ENCODE measurements around the gene CNIH3. TPM values are rescaled to one million over a fixed set of nuclear protein-coding genes. Genes with fewer than 3 reads are reported as not detected.

Gene CNIH3
- total RNA-seq, 1 donor from 2014 or later, result 1.5 TPM

GRCh38 chr1:224641030-224641429, 24.9 kb downstream of the CNIH3 start:
- peak in 1 of 2 donors; percentile 27 for DNase-seq (ENCODE audit: low read depth in 2 of 2)

GRCh38 chr1:224643653-224644052, 27.5 kb downstream of the CNIH3 start:
- no peak for DNase-seq (ENCODE audit: low read depth in 2 of 2)

GRCh38 chr1:224644553-224645154, 28.5 kb downstream of the CNIH3 start:
- peak; percentile 17 to 44 for DNase-seq (ENCODE audit: low read depth in 2 of 2)

DNA sequence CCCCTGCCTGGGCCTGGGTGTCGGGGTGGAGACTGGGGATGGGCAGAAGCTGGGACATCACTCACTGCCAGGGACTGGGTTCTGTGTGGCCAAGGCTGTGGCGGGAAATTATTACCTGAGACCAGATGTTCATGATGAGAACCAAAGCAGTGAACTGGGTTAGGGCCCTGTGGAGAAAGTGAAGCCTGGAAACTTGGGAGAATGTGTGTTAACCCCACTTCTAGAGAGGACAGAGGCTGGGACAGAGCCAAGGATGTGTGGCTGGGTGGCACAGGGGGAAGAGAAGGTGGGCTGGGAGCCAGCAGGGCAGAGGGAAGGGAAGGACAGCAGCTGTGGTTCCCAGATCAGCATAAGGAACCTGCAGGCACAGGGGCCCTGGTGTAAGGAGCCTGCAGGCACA, 31.3 kb downstream of the CNIH3 start:
- no peak for DNase-seq (ENCODE audit: low read depth in 2 of 2)

- no peak for DNase-seq (ENCODE audit: low read depth in 2 of 2)
Measured at GRCh38 chr1:224650290-224650689, 34.2 kb downstream of the CNIH3 start.

DNA sequence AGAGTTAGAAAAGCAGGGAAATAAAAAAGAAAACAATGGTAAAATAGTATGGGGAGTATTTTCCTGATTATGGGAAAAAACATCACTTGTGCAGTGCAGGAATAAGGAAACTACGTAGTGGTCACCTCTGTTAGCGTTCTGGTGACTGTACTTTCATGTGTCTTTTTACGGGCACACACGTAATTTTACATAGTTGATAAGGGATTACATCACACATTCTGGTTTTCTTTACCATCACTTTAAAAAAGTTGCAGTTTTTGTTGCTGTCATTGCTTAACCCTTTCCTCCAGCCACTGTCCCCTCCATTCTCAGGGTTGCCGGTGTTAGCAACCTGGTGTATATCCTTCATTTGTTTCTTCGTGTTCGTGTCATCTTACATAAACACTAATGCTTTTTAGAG, 35.1 kb downstream of the CNIH3 start:
- no peak for DNase-seq (ENCODE audit: low read depth in 2 of 2)

DNA sequence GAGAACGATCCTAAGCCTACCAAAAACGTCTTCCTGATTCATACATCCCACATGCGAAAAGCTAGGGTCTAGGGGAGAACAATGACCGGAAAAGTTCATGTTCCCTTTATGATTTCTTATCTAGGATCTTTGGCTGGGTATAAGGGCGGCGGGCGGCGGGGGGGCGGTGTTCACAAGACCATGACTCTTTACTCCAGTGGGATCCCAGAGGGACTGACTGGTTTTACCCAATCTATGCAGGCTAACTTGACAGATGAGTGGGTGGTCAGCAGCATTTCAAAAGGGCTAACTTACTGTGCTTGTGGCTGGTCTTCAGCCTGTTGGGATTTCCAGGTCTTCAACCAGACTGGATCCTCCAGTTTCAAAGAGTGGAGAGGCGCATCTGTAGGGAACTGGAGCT, 40.3 kb downstream of the CNIH3 start:
- DNase-seq (ENCODE audit: low read depth in 2 of 2), result peak in 1 of 2 donors; percentile 7

GRCh38 chr1:224660074-224660473, 44.0 kb downstream of the CNIH3 start:
- no peak for DNase-seq (ENCODE audit: low read depth in 2 of 2)

- DNase-seq (ENCODE audit: low read depth in 2 of 2), result no peak
Measured at GRCh38 chr1:224662870-224663269, 46.8 kb downstream of the CNIH3 start.

- DNase-seq (ENCODE audit: low read depth in 2 of 2), result no peak
Measured at GRCh38 chr1:224665016-224665415, 48.9 kb downstream of the CNIH3 start.

DNA sequence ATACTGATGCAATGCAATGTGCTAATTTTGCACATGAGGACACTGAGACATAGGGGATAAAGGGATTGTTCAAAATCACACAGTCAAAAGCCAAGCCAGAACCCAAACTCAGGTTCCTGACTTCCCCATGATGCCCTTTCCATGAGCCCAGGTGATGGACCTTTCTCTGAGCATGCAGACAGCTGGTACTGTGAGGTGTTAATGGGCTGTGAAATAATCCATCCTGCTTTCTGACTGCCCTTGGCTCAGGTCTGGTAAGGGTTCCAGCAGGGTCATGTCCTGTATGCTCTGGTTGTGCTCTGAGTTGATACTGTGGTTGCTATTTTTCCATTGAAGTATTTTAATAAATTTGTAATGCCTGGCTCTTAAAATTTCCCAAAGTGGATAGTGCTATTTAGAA, 50.0 kb downstream of the CNIH3 start:
- DNase-seq (ENCODE audit: low read depth in 2 of 2), result no peak

DNA sequence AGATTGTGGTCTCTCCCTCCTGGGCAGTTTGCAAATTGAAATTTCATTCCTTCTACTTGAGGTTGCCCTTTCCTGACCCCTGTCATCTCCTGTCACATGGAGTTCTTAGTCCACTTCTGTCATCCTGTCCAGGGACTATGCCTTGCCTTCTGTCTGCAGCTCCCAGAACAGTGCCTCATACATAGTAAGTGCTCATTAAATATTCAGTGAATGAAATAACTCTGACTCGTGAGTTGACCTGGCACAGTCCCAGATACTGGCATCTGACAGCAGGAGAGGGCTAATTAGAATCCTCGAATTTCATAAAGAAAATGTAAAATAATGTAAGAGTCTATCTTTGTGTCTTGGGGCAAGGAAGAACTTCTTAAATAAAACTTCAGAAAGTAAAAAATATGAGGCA, 50.8 kb downstream of the CNIH3 start:
- no peak for DNase-seq (ENCODE audit: low read depth in 2 of 2)

GRCh38 chr1:224668984-224669383, 52.9 kb downstream of the CNIH3 start:
- DNase-seq (ENCODE audit: low read depth in 2 of 2), result no peak

GRCh38 chr1:224669403-224669802, 53.3 kb downstream of the CNIH3 start:
- no peak for DNase-seq (ENCODE audit: low read depth in 2 of 2)

DNA sequence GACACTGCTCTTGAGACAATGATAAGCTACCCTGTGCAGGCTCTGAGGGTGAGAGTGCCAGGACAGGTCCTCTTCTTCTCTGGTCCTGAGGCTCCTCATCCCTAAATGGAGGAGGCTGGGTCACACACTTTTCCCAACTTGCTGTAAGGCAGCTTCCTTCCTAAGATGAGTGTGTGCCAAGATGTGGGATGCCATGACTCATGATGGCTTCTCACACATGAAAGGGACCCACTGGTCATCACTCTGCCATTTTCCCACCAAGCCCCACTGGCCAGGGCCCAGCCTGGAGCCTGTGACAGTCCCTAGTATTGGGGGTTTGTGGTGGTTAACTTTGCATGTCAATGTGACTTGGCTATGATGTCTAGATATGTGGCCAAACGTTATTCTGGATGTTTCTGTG, 54.4 kb downstream of the CNIH3 start:
- DNase-seq (ENCODE audit: low read depth in 2 of 2), result no peak

- DNase-seq (ENCODE audit: low read depth in 2 of 2), result no peak
Measured at GRCh38 chr1:224671076-224671475, 55.0 kb downstream of the CNIH3 start.

DNA sequence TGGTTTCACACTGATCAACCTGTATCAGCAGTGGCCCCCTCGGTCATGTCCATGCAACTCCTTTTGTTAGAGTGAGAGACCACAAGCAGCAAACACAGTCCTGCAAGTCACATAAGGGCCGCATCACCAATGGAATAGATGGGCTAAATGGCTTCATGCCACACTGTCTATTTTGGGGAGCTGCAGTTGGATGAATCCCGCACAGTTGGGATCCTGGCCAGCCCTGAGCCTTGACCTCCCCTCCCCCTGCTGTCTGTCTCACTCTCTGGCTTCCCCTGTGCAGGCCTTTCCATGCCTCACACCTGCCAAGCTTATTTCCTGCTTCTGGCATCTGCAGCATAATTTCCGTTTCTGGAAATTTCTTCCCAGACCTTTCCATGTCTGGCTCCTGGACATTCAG, 57.0 kb downstream of the CNIH3 start:
- peak; percentile 21 to 34 for DNase-seq (ENCODE audit: low read depth in 2 of 2)

GRCh38 chr1:224675590-224675989, 59.5 kb downstream of the CNIH3 start:
- DNase-seq (ENCODE audit: low read depth in 2 of 2), result no peak

DNA sequence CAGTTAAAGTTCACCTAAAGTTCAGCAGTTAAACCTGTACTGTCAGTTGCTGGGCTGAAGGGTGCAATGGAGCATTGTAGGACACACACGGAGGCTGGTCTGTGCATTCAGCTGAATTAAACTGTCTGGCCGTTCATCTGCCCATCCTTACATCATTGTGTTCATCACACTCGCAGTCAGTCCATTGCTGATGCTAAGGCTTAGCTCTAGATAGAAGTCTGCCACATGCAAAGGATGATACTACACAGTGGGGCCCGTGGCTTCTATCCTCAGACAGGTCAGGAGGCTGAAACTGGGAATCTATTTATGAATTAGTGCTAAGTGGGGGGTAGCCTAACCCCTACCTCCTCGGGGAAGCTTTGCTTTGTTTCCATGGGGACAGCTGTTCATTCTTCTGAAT, 60.4 kb downstream of the CNIH3 start:
- no peak for DNase-seq (ENCODE audit: low read depth in 2 of 2)

DNA sequence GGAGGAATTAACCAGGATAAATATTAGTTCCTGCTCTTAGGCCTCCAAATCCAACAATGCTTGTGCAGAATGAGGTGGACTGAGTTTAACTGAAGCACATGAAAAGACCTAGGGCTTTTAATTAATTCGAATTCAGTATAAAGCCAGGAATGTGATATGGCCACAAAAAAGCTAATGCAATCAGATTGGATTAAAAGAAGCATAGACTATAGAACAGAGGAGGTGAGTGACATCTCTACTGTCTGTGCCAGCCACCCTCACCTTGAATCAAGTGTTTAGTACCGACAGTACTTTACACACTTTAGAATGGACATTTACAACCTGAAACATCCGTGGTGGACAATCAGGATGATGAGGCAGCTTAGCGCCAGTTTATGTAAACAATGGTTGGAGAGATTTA, 62.1 kb downstream of the CNIH3 start:
- no peak for DNase-seq (ENCODE audit: low read depth in 2 of 2)

DNA sequence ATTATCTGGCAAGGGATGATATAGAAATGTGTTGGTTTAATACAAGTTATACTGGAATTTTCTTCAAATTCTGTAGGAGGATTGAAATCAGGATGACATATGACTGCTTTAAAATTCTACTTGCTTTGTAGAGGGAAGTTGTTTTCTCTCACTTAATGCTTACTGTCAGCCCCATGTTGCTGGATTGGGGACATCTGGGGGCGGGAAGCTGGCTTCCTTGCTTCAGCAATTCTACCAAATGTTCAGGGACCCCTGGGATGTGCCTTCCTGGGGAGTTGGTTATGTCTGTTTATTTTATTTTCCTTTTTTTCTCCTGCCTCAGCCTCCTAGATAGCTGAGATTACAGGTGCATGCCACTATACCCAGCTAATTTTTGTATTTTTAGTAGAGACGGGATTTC, 63.5 kb downstream of the CNIH3 start:
- no peak for DNase-seq (ENCODE audit: low read depth in 2 of 2)

DNA sequence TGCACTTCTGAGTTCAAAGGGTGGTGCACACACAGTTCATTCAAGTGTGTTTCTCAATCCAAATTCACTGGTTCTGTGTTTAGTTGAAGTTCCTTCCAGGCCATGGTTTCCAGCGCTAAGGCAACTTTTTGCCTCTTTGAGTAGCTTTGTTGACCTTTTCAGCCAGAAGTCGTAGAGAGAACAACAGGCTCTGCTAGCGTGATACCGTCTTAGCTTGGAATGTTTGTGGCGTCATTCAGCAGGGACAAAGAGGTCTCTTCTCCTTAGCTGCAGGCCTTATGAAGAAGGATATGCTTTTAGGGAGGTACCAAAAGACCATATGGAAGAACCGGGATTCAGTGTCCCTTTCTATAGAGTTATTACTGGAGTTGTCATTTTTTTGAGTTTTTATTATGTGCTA, 65.7 kb downstream of the CNIH3 start:
- no peak for DNase-seq (ENCODE audit: low read depth in 2 of 2)

DNA sequence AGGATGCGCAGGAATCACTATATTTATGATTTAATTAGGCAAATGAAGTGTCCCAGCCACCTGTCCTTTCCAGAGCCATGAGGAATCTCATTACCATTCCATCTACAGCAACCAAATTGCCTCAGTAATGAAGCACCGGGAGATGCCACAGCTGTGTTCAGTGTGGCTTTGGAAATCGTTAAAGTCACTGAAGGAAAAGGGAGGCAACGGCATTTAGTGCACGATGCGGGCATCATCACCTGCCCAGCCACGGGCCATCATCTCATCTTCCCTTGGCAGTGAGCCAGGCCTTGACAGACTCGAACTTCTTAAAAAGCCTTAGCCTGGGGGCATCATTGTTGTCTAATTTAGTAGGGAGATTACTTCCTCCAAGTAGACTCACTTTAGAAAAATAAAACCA, 67.8 kb downstream of the CNIH3 start:
- no peak for DNase-seq (ENCODE audit: low read depth in 2 of 2)

GRCh38 chr1:224684979-224685425, 68.9 kb downstream of the CNIH3 start:
- no peak for DNase-seq (ENCODE audit: low read depth in 2 of 2)
